Measurements from ENCODE around the gene SRGAP1. TPM values are rescaled to one million over a fixed set of nuclear protein-coding genes. Genes with fewer than 3 reads are reported as not detected.
"Not testable (repeated sequence)": the region's sequence is repeated elsewhere in the genome, so short reads cannot be mapped to it uniquely, and the experiment has no call there.

Gene SRGAP1
- total and polyA plus RNA-seq, 9 of the 15 experiments (the other 6 are each of a cell fraction or from before 2014, with no cell fraction given), result 0.01 to 0.13 (median 0.04) TPM; not detected in 3

DNA sequence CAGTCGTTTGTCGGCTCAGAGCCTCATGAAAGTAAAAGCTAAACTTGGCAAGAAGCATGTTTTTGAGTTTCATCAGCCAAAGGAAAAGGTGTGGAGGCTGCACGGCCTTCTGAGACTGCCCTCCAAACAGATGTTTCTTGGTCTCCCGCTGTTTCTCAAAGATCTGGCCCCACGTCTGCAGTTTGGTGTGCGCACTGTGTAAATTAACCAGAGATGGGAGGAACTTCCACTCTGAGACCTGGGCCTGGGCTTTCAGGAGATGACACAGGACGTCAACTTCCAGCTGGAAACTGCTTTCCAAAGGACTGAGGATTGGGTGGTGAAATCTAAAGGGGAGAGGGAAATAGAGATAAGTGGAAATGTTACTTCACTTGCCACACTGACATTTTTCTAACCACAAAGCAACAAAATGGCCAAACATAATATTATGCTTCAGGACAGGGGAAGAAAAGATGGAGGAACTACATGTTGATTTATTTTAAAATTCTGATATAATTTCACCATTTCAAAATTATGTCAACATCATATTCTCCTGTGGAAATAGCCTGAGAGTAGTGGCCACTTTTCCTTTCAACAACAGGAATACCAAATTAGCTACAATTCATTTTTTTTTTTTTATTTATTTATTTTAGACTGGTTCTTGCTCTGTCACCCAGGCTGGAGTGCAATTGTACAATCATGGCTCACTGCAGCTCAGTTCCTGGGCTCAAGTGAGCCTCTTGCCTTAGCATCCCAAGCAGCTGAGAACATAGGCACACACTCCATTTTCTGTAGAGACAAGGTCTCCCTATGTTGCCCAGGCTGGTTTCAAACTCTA is 350.0 kb downstream of the SRGAP1 start:
- intact Hi-C loops (cut with micrococcal nuclease), result no loop called here
- CTCF ChIA-PET (ENCODE audit: low intra/inter-chr PET ratio), result no interaction called here
- ATAC-seq (no peak), DNase-seq (ENCODE audit: extremely low read depth in 1 of 4, low spot score in 3 of 4) (no peak), FAIRE-seq (peak; percentile 42)
- H3K27ac ChIP-seq (ENCODE audit: extremely low read depth, low read depth, low read length), result no peak overlapping the region
- no peaks in the 10 kb centered on the region for H3K4me1 ChIP-seq (replicated peaks in 1 of 2; ENCODE audit: control insufficient read depth in 2 of 2, insufficient read depth in 2 of 2, low read length in 2 of 2)
- no peak overlapping the region for H3K4me2 ChIP-seq (ENCODE audit: insufficient read depth, low read length)
- H3K79me2 ChIP-seq (ENCODE audit: control insufficient read depth, insufficient read depth, low read length), result no peaks in the 10 kb centered on the region
- no peak overlapping the region for H3K4me3 ChIP-seq
- no peaks in the 10 kb centered on the region for H3K27me3 ChIP-seq (ENCODE audit: control insufficient read depth in 2 of 2, insufficient read depth in 2 of 2, low read length in 2 of 2)
- no peaks in the 10 kb centered on the region for H3K9me1 ChIP-seq (ENCODE audit: control insufficient read depth, insufficient read depth, low read length)
- H3K9me3 ChIP-seq (replicated peaks; ENCODE audit: control insufficient read depth, insufficient read depth, low read depth, low read length), result no peaks in the 10 kb centered on the region
- TF ChIP-seq PRPF4 (IDR thresholded peaks at IDR 0.05; ENCODE audit: insufficient read depth, low read depth, low read length, poor library complexity, severe bottlenecking) (no peak), SMARCE1 (IDR thresholded peaks at IDR 0.05) (no peak), MEIS2 (IDR thresholded peaks at IDR 0.05; ENCODE audit: partially characterized antibody) (no peak), BRF1 (IDR thresholded peaks at IDR 0.05; ENCODE audit: borderline replicate concordance, extremely low read depth, insufficient read length) (no peak), NFIX (CRISPR knock-in tag; IDR thresholded peaks at IDR 0.05; ENCODE audit: low read depth) (no peak), FOXA1 (IDR thresholded peaks at IDR 0.05; ENCODE audit: borderline replicate concordance) (no peak), GATA2 (CRISPR knock-in tag; IDR thresholded peaks at IDR 0.05) (no peak), RBM22 (IDR thresholded peaks at IDR 0.05; ENCODE audit: low read depth, low read length, poor library complexity, severe bottlenecking) (no peak), ZNF830 (CRISPR knock-in tag; IDR thresholded peaks at IDR 0.05) (no peak)
- TF ChIP-seq, protein P1, sequence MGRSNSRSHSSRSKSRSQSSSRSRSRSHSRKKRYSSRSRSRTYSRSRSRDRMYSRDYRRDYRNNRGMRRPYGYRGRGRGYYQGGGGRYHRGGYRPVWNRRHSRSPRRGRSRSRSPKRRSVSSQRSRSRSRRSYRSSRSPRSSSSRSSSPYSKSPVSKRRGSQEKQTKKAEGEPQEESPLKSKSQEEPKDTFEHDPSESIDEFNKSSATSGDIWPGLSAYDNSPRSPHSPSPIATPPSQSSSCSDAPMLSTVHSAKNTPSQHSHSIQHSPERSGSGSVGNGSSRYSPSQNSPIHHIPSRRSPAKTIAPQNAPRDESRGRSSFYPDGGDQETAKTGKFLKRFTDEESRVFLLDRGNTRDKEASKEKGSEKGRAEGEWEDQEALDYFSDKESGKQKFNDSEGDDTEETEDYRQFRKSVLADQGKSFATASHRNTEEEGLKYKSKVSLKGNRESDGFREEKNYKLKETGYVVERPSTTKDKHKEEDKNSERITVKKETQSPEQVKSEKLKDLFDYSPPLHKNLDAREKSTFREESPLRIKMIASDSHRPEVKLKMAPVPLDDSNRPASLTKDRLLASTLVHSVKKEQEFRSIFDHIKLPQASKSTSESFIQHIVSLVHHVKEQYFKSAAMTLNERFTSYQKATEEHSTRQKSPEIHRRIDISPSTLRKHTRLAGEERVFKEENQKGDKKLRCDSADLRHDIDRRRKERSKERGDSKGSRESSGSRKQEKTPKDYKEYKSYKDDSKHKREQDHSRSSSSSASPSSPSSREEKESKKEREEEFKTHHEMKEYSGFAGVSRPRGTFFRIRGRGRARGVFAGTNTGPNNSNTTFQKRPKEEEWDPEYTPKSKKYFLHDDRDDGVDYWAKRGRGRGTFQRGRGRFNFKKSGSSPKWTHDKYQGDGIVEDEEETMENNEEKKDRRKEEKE (IDR thresholded peaks at IDR 0.05; ENCODE audit: borderline replicate concordance in 1 of 2, control insufficient read depth in 1 of 2, low read depth in 2 of 2, low read length in 1 of 2), result no peak
- peaks cover 7% of the 10 kb centered on the region; the same call in 1 of the 3 replicates for H3K36me3 ChIP-seq (ENCODE audit: control insufficient read depth, insufficient read depth, low read length)
- H2AFZ ChIP-seq (ENCODE audit: low read depth, low read length), result no peak overlapping the region
- no peak overlapping the region for H3K9ac ChIP-seq (ENCODE audit: insufficient read depth in 1 of 2, low read depth in 2 of 2, low read length in 2 of 2)
- H4K20me1 ChIP-seq (replicated peaks; ENCODE audit: control insufficient read depth, insufficient read depth, low read length), result no peaks in the 10 kb centered on the region
- no TSS peak for BruUV-seq (replicated peaks)
- in situ Hi-C loops (cut with MboI), result no loop called here
- POLR2A ChIA-PET, result interaction anchor here (0.6 to 0.8 kb wide), 2 partner anchors 10 to 35 kb away, joined by 3 read pairs; no protein-coding TSS in a partner anchor
- WGBS (ENCODE audit: insufficient coverage, low coverage, missing lambda C conversion rate), result 62% methylated on average over 5 of the region's 7 CpGs

DNA sequence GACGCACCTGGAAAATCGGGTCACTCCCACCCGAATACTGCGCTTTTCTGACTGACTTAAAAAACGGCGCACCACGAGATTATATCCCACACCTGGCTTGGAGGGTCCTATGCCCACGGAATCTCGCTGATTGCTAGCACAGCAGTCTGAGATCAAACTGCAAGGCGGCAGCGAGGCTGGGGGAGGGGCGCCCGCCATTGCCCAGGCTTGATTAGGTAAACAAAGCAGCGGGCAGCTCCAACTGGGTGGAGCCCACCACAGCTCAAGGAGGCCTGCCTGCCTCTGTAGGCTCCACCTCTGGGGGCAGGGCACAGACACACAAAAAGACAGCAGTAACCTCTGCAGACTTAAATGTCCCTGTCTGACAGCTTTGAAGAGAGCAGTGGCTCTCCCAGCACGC is 351.3 kb downstream of the SRGAP1 start:
- intact Hi-C loops (cut with micrococcal nuclease); in situ Hi-C loops (cut with MboI); H3K9ac ChIP-seq (ENCODE audit: insufficient read depth in 1 of 2, low read depth in 2 of 2, low read length in 2 of 2); H3K9me1 ChIP-seq (ENCODE audit: control insufficient read depth, insufficient read depth, low read length); FAIRE-seq; H3K9me3 ChIP-seq (replicated peaks; ENCODE audit: control insufficient read depth, insufficient read depth, low read depth, low read length); ATAC-seq; H3K79me2 ChIP-seq (ENCODE audit: control insufficient read depth, insufficient read depth, low read length); H4K20me1 ChIP-seq (replicated peaks; ENCODE audit: control insufficient read depth, insufficient read depth, low read length); H3K27me3 ChIP-seq (ENCODE audit: control insufficient read depth in 2 of 2, insufficient read depth in 2 of 2, low read length in 2 of 2); H3K4me2 ChIP-seq (ENCODE audit: insufficient read depth, low read length); DNase-seq (ENCODE audit: extremely low read depth in 1 of 4, low spot score in 3 of 4); H3K4me1 ChIP-seq (replicated peaks in 1 of 2; ENCODE audit: control insufficient read depth in 2 of 2, insufficient read depth in 2 of 2, low read length in 2 of 2); H2AFZ ChIP-seq (ENCODE audit: low read depth, low read length); CTCF ChIA-PET (ENCODE audit: low intra/inter-chr PET ratio); H3K4me3 ChIP-seq; H3K27ac ChIP-seq (ENCODE audit: extremely low read depth, low read depth, low read length); H3K36me3 ChIP-seq (ENCODE audit: control insufficient read depth, insufficient read depth, low read length); POLR2A ChIA-PET; BruUV-seq (replicated peaks): not testable (repeated sequence)
- 23% methylated on average over 3 of the region's 15 CpGs for WGBS (ENCODE audit: insufficient coverage, low coverage, missing lambda C conversion rate)

All from K562 (cell line).